ENCODE results near the gene DENND1A. TPM values are rescaled to one million over a fixed set of nuclear protein-coding genes. Genes with fewer than 3 reads are reported as not detected.

Gene DENND1A
- total RNA-seq, 1 donor from 2014 or later: 26.1 TPM

- DNase-seq (ENCODE audit: low spot score) (no peak), ATAC-seq (no peak)
- intact Hi-C loops (cut with DNase I): no loop called here
These were observed 556.4 kb downstream of the DENND1A start for GRCh38 chr9:123373447-123373923.

GRCh38 chr9:123372766-123373446 is 557.0 kb downstream of the DENND1A start:
- intact Hi-C loops (cut with DNase I): no loop called here
- DNase-seq (ENCODE audit: low spot score) (no peak), ATAC-seq (no peak)

GRCh38 chr9:123371805-123372590 is 557.9 kb downstream of the DENND1A start:
- intact Hi-C loops (cut with DNase I): no loop called here
- DNase-seq (ENCODE audit: low spot score) (no peak), ATAC-seq (no peak)

- intact Hi-C loops (cut with DNase I): no loop called here
- DNase-seq (ENCODE audit: low spot score) (no peak), ATAC-seq (no peak)
These were observed 558.7 kb downstream of the DENND1A start for GRCh38 chr9:123371228-123371584.

GRCh38 chr9:123370526-123371227 is 559.2 kb downstream of the DENND1A start:
- ATAC-seq: no peak
- intact Hi-C loops (cut with DNase I): no loop called here
- no peak for DNase-seq (ENCODE audit: low spot score)

GRCh38 chr9:123370108-123370507 is 559.8 kb downstream of the DENND1A start:
- ATAC-seq (no peak), DNase-seq (ENCODE audit: low spot score) (no peak)
- intact Hi-C loops (cut with DNase I): no loop called here

- no peak for DNase-seq (ENCODE audit: low spot score)
- no peak for ATAC-seq
- intact Hi-C loops (cut with DNase I): no loop called here
These were observed 560.6 kb downstream of the DENND1A start for GRCh38 chr9:123369296-123369695.

GRCh38 chr9:123368536-123369153 is 561.3 kb downstream of the DENND1A start:
- no peak for ATAC-seq
- intact Hi-C loops (cut with DNase I): no loop called here
- no peak for DNase-seq (ENCODE audit: low spot score)

GRCh38 chr9:123368023-123368422 is 561.9 kb downstream of the DENND1A start:
- intact Hi-C loops (cut with DNase I): no loop called here
- no peak for ATAC-seq

GRCh38 chr9:123365881-123366528 is 563.9 kb downstream of the DENND1A start:
- no peak for DNase-seq (ENCODE audit: low spot score)
- intact Hi-C loops (cut with DNase I): loop anchor here (1.0 kb wide), 1 partner anchor 36 kb away; no protein-coding TSS in a partner anchor
- ATAC-seq: no peak

More at GRCh38 chr9:123368023-123368422, 561.9 kb downstream of the DENND1A start:
- DNase-seq (ENCODE audit: low spot score): no peak

- intact Hi-C loops (cut with DNase I): no loop called here
- DNase-seq (ENCODE audit: low spot score): no peak
- no peak for ATAC-seq
These were observed 564.5 kb downstream of the DENND1A start for GRCh38 chr9:123365287-123365880.

- intact Hi-C loops (cut with DNase I): no loop called here
- no peak for DNase-seq (ENCODE audit: low spot score)
- ATAC-seq: no peak
These were observed 565.6 kb downstream of the DENND1A start for GRCh38 chr9:123364241-123364824.

GRCh38 chr9:123362856-123363255 is 567.1 kb downstream of the DENND1A start:
- ATAC-seq (no peak), DNase-seq (ENCODE audit: low spot score) (no peak)
- intact Hi-C loops (cut with DNase I): no loop called here

GRCh38 chr9:123361731-123362510 is 568.0 kb downstream of the DENND1A start:
- intact Hi-C loops (cut with DNase I): no loop called here
- ATAC-seq (no peak), DNase-seq (ENCODE audit: low spot score) (no peak)

GRCh38 chr9:123361086-123361730 is 568.7 kb downstream of the DENND1A start:
- DNase-seq (ENCODE audit: low spot score) (no peak), ATAC-seq (no peak)
- intact Hi-C loops (cut with DNase I): no loop called here

GRCh38 chr9:123360161-123361085 is 569.5 kb downstream of the DENND1A start:
- DNase-seq (ENCODE audit: low spot score) (no peak), ATAC-seq (peak; percentile 62)
- intact Hi-C loops (cut with DNase I): no loop called here
